Liver (tissue), 3 donors: ENCODE results near the gene CFAP70.

Experiments used
- CTCF ChIP-seq: fragments of 150-350 bp; IDR thresholded peaks from 2 replicates; pipeline ENCODE4 v1.5.1; 2017; ENCODE audit warnings: improper control_type of control experiment, low read depth, low read length; ENCODE audit not compliant: missing input control
- GABPA ChIP-seq, 2 donors: IDR thresholded peaks in 1 of 2; conservative IDR thresholded peaks in 1 of 2; 2 replicates each; pipeline ENCODE4 v1.6.1; 2016; ENCODE audit warnings: antibody characterized with exemption in 2 of 2, mild to moderate bottlenecking in 1 of 2, moderate library complexity in 1 of 2
- JUND ChIP-seq, 2 donors: IDR thresholded peaks; 2 replicates each; pipeline ENCODE4 v1.6.1; 2016; ENCODE audit warnings: antibody characterized with exemption in 2 of 2
- MAX ChIP-seq: IDR thresholded peaks from 2 replicates; pipeline ENCODE4 v1.6.1; 2016; ENCODE audit warnings: antibody characterized with exemption
- RAD21 ChIP-seq, 2 donors: IDR thresholded peaks; 2 replicates each; pipeline ENCODE4 v1.6.1; 2016; ENCODE audit warnings: antibody characterized with exemption in 2 of 2, mild to moderate bottlenecking in 2 of 2
- TAF1 ChIP-seq: conservative IDR thresholded peaks from 2 replicates; pipeline ENCODE4 v1.6.1; 2016; ENCODE audit warnings: antibody characterized with exemption, mild to moderate bottlenecking
- TF ChIP-seq, protein P1 (sequence below): IDR thresholded peaks from 2 replicates; pipeline ENCODE4 v1.6.1; 2016; ENCODE audit warnings: antibody characterized with exemption, mild to moderate bottlenecking
- donor health status: healthy.
- donor health status: healthy.

GRCh38 chr10:73366381-73367298, 8.0 kb upstream of the CFAP70 start:
- TF ChIP-seq TAF1 (no peak), CTCF (no peak), GABPA (IDR thresholded peaks at IDR 0.05 in 1 of 2, conservative IDR thresholded peaks at IDR 0.05 in 1 of 2) (no peak), JUND (IDR thresholded peaks at IDR 0.05) (no peak), RAD21 (IDR thresholded peaks at IDR 0.05) (no peak), MAX (no peak)
- TF ChIP-seq, protein P1, sequence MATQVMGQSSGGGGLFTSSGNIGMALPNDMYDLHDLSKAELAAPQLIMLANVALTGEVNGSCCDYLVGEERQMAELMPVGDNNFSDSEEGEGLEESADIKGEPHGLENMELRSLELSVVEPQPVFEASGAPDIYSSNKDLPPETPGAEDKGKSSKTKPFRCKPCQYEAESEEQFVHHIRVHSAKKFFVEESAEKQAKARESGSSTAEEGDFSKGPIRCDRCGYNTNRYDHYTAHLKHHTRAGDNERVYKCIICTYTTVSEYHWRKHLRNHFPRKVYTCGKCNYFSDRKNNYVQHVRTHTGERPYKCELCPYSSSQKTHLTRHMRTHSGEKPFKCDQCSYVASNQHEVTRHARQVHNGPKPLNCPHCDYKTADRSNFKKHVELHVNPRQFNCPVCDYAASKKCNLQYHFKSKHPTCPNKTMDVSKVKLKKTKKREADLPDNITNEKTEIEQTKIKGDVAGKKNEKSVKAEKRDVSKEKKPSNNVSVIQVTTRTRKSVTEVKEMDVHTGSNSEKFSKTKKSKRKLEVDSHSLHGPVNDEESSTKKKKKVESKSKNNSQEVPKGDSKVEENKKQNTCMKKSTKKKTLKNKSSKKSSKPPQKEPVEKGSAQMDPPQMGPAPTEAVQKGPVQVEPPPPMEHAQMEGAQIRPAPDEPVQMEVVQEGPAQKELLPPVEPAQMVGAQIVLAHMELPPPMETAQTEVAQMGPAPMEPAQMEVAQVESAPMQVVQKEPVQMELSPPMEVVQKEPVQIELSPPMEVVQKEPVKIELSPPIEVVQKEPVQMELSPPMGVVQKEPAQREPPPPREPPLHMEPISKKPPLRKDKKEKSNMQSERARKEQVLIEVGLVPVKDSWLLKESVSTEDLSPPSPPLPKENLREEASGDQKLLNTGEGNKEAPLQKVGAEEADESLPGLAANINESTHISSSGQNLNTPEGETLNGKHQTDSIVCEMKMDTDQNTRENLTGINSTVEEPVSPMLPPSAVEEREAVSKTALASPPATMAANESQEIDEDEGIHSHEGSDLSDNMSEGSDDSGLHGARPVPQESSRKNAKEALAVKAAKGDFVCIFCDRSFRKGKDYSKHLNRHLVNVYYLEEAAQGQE = no peak
